ENCODE results near the gene RC3H1. TPM values are rescaled to one million over a fixed set of nuclear protein-coding genes. Genes with fewer than 3 reads are reported as not detected.

RC3H1 gene
- polyA plus RNA-seq, 1 of the 3 experiments (the other 2 are of a cell fraction) = 2.9 TPM

DNA sequence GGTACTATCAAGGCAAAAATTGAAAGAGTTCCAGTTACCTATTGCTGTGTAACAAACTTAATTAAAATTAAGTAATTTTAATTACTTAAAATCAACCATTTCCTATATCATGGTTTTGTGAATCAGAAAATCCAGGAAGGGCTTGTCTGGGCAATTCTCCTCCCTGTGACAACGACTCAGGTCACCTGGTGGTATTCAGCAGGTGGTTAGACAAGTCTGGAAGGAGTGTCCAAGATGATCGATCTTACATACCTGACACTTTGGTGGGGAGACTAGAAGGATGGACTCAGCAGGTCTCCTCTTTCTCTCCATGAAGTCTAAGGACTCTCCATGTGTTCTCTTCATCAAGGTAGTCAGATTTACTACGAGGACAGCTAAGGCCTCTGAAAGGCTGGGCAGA is 128.0 kb downstream of the RC3H1 start:
- Histone ChIP-seq H4K20me1 (ENCODE audit: insufficient read depth) (no peaks in the 10 kb centered on the region), H3F3A (replicated peaks; ENCODE audit: insufficient read depth) (no peaks in the 10 kb centered on the region), H3K79me2 (ENCODE audit: insufficient read depth) (no peaks in the 10 kb centered on the region), H3K9me2 (no peaks in the 10 kb centered on the region), H3K9me3 (no peaks in the 10 kb centered on the region), H3K27ac (ENCODE audit: low read depth in 2 of 2, low read length in 1 of 2) (no peak overlapping the region), H3K4me2 (no peak overlapping the region), H3K4me3 (ENCODE audit: low read depth in 2 of 2, low read length in 1 of 2) (no peak overlapping the region), H3K36me3 (replicated peaks in 1 of 2; ENCODE audit: control insufficient read depth in 1 of 2, insufficient read depth in 2 of 2, low read length in 1 of 2) (peaks cover 7 to 38% of the 10 kb centered on the region in 2 experiments), H3K4me1 (ENCODE audit: control insufficient read depth in 1 of 2, insufficient read depth in 2 of 2, low read depth in 1 of 2, low read length in 1 of 2) (no peaks in the 10 kb centered on the region; a peak in 1 of 4 replicates), H3K9ac (no peak overlapping the region), H2AFZ (ENCODE audit: low read depth) (no peak overlapping the region), H3K27me3 (ENCODE audit: insufficient read depth) (no peaks in the 10 kb centered on the region)
- no peak for TF ChIP-seq SMC3 (IDR thresholded peaks at IDR 0.05; ENCODE audit: low read depth, low read length)
- no peak for TF ChIP-seq EZH2phosphoT487 (IDR thresholded peaks at IDR 0.05; ENCODE audit: borderline replicate concordance, low read depth)
- no peak for TF ChIP-seq TAF1 (IDR thresholded peaks at IDR 0.05; ENCODE audit: borderline replicate concordance, low read depth, low read length)
- TF ChIP-seq NRF1 (IDR thresholded peaks at IDR 0.05; ENCODE audit: low read depth, low read length) = no peak
- TF ChIP-seq RAD21 (IDR thresholded peaks at IDR 0.05; ENCODE audit: low read length) = no peak
- no peak for TF ChIP-seq FOSL2 (IDR thresholded peaks at IDR 0.05; ENCODE audit: borderline replicate concordance, low read depth)
- no peak for TF ChIP-seq RXRA (IDR thresholded peaks at IDR 0.05; ENCODE audit: borderline replicate concordance, low read depth)
- TF ChIP-seq JUND (IDR thresholded peaks at IDR 0.05) = no peak
- TF ChIP-seq, protein P1, sequence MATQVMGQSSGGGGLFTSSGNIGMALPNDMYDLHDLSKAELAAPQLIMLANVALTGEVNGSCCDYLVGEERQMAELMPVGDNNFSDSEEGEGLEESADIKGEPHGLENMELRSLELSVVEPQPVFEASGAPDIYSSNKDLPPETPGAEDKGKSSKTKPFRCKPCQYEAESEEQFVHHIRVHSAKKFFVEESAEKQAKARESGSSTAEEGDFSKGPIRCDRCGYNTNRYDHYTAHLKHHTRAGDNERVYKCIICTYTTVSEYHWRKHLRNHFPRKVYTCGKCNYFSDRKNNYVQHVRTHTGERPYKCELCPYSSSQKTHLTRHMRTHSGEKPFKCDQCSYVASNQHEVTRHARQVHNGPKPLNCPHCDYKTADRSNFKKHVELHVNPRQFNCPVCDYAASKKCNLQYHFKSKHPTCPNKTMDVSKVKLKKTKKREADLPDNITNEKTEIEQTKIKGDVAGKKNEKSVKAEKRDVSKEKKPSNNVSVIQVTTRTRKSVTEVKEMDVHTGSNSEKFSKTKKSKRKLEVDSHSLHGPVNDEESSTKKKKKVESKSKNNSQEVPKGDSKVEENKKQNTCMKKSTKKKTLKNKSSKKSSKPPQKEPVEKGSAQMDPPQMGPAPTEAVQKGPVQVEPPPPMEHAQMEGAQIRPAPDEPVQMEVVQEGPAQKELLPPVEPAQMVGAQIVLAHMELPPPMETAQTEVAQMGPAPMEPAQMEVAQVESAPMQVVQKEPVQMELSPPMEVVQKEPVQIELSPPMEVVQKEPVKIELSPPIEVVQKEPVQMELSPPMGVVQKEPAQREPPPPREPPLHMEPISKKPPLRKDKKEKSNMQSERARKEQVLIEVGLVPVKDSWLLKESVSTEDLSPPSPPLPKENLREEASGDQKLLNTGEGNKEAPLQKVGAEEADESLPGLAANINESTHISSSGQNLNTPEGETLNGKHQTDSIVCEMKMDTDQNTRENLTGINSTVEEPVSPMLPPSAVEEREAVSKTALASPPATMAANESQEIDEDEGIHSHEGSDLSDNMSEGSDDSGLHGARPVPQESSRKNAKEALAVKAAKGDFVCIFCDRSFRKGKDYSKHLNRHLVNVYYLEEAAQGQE (IDR thresholded peaks at IDR 0.05; ENCODE audit: low read depth, low read length) = no peak
- TF ChIP-seq TEAD4 (IDR thresholded peaks at IDR 0.05; ENCODE audit: borderline replicate concordance, insufficient read depth) = no peak
- no peak for TF ChIP-seq MXI1 (IDR thresholded peaks at IDR 0.05; ENCODE audit: low read depth, low read length)
- no peak for TF ChIP-seq GATA2 (CRISPR knock-in tag; IDR thresholded peaks at IDR 0.05)
- TF ChIP-seq, protein P2, sequence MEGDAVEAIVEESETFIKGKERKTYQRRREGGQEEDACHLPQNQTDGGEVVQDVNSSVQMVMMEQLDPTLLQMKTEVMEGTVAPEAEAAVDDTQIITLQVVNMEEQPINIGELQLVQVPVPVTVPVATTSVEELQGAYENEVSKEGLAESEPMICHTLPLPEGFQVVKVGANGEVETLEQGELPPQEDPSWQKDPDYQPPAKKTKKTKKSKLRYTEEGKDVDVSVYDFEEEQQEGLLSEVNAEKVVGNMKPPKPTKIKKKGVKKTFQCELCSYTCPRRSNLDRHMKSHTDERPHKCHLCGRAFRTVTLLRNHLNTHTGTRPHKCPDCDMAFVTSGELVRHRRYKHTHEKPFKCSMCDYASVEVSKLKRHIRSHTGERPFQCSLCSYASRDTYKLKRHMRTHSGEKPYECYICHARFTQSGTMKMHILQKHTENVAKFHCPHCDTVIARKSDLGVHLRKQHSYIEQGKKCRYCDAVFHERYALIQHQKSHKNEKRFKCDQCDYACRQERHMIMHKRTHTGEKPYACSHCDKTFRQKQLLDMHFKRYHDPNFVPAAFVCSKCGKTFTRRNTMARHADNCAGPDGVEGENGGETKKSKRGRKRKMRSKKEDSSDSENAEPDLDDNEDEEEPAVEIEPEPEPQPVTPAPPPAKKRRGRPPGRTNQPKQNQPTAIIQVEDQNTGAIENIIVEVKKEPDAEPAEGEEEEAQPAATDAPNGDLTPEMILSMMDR (IDR thresholded peaks at IDR 0.05) = no peak
- TF ChIP-seq YY1 (IDR thresholded peaks at IDR 0.05; ENCODE audit: low read depth) = no peak
- TF ChIP-seq, protein P3, sequence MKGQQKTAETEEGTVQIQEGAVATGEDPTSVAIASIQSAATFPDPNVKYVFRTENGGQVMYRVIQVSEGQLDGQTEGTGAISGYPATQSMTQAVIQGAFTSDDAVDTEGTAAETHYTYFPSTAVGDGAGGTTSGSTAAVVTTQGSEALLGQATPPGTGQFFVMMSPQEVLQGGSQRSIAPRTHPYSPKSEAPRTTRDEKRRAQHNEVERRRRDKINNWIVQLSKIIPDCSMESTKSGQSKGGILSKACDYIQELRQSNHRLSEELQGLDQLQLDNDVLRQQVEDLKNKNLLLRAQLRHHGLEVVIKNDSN (IDR thresholded peaks at IDR 0.05; ENCODE audit: borderline replicate concordance, low read depth) = no peak
- TF ChIP-seq, protein P4, sequence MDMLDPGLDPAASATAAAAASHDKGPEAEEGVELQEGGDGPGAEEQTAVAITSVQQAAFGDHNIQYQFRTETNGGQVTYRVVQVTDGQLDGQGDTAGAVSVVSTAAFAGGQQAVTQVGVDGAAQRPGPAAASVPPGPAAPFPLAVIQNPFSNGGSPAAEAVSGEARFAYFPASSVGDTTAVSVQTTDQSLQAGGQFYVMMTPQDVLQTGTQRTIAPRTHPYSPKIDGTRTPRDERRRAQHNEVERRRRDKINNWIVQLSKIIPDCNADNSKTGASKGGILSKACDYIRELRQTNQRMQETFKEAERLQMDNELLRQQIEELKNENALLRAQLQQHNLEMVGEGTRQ (IDR thresholded peaks at IDR 0.05; ENCODE audit: borderline replicate concordance, low read depth, low read length) = no peak
- TF ChIP-seq EP300 (IDR thresholded peaks at IDR 0.05; ENCODE audit: borderline replicate concordance in 1 of 2, low read depth in 1 of 2, low read length in 1 of 2) = no peak
- TF ChIP-seq, protein P5, sequence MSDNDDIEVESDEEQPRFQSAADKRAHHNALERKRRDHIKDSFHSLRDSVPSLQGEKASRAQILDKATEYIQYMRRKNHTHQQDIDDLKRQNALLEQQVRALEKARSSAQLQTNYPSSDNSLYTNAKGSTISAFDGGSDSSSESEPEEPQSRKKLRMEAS (IDR thresholded peaks at IDR 0.05; ENCODE audit: low read depth) = no peak
- ChIA-PET CTCF (no interaction called here), POLR2A (interaction anchor here (0.8 kb wide), 1 partner anchor 26 kb away, joined by 3 read pairs; the partner anchor contains the start of gene ZBTB37)
- 88% methylated on average over 3 of the region's 3 CpGs for WGBS (ENCODE audit: low lambda C conversion rate)
- DNase-seq = no peak
